NCI-H1417 (cell line): ENCODE measurements around the gene BIK.
"Not testable (repeated sequence)": the region's sequence is repeated elsewhere in the genome, so short reads cannot be mapped to it uniquely, and the experiment has no call there.

ENCODE experiments used
- DNase-seq, 3 experiments: peaks; one replicate each; lab custom pipeline; 2025; lab: John Stamatoyannopoulos, UW

The BIK gene

DNA sequence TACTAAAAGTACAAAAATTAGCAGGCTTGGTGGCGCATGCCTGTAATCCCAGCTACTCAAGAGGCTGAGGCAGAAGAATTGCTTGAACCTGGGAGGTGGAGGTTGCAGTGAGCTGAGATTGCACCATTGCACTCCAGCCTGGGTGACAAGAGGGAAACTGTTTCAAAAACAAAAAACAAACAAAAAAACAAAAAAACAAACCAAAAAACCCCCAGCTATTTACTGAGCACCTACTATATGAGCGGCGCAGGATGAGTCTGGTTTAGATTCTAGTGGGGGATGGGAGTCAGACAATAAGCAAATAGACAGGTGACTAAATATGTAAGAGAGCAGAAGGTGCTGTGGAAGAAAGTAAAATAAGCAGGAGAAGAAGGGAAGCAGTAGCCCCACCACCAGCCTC is 5.6 kb upstream of the BIK start:
- DNase-seq: not testable (repeated sequence)

DNA sequence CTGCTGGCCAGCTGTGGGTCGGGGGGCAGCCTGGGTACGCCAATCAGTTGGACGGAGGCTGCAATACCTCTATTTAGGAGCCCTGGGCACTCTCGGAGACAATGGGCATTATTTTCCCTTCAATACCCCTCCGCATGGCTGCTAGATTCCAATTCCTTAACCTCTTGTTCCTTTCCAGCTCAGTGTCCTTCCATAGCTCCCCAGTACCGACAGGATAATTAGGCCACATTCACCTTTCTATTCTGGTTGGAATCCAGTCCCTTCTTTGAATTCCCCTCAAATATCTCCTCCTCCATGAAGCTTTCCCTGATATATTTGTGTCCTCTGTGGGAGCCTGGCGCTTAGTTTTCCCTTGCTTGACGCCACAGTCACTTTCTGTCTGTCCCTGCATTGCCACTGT is 4.2 kb upstream of the BIK start:
- no peak for DNase-seq

DNA sequence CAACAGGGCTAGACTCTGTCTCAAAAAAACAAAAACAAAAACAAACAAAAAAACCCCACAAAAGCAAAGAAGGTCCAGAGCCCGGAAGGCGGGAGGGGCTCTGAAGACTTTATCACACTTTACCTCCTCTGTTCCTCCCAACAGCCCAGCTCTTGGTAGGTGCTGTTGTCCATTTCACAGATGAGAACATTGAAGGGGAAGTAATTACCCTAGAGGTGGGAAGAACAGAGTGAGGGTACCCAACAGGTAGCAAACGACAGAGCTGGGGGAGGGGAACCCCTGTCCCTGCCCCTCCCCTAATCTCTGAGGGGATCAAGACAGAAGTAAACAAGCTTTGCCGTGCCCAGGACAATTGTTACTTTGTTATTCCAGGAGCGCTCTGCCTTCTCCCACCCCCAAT is 1.0 kb upstream of the BIK start:
- no peak for DNase-seq

DNA sequence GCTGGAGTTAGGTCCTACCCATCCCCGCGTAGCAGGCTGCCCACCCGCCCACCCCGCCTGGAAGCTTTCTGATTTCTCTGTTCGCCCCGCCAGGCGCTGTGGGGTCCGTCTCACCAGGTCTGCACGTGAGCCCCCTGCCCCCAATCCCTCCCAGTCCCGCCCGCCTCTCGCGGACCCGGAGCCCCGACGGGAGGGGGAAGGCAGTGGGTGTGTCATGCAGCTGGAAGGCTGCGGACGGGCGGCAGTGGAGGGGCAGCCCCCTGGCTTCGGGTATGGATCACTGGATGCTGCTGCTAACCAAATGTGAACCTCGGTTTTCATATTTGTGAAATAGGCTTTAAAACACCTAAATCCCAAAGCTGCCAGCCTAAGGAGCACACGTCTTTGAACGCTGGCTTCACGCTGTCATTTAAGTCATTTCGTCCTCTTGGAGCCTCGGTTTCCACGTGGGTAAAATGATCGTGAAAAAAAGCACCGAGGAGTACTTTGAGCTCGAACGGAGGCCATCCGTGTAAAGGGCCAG is 568 bp upstream of the BIK start:
- no peak for DNase-seq

DNA sequence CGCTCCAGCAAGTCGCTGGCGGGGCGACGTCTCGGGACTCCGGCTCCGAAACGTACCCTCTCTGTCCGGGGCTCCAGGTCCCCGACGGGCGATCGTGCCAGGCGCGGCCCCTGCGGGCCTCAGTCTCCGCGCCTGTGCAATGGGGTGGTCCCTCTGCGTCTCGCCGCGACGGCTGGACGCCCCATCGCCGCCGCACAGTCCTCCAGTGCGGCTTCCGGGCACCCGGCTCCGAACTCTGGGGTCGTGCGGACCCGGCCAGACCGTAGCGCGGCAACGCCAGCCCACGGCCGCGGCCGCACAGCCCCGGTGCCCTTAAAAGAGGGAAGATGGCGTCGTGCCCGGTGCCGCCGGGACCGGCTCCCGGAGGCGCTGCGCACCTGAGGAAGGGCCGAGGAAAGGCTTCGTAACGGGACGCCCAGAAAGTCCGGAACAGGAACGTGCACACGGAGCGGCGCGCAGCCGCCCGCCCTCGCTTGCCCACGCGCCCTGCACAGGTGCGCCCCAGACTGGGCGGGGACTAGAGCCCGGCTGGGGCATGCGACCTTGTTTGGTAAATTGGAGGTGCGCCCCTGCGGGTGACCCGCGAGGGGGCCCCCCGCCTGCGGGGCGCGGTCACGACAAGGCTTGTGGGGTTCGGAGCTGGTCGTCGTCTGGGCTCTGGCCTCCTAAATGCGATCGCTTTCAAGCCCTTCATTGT is 525 bp downstream of the BIK start:
- peak; percentile 29 to 36 (median 36) for DNase-seq

DNA sequence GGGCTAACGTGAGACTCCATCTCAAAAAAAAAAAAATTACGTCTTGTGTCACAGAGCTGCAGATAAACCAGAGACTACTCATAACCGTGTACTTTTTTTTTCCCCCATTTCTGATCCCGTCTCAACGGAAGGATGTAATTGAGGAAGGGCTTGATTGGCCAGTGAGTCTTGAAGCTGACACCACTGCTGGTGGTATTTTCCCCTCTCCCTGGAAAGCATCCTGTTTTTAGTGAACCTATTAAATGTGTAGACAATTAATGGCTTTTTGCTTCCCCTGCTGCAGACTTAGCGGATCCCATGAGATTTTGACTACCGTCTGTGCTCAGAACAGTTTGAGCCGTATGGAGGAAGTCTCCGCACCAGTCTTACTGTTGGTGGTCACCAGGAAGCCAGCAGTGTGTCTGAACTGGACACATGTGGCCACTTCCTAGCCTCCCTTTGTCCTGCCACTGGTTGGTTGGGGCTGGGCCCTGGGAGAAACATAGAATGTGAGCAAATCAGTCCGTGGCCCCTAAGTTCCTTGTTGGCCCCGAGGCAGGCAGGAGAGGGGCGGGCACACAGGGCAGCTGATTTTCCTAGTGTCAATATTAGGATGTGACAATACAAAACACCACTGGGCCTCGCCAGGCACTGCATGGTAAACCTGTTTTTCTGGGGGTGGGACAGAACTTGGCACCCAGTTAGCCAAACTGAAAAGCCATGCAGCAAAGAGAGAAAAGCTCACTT is 3.1 kb downstream of the BIK start:
- peak in 2 of 3 experiments; percentile 13 to 32 for DNase-seq

DNA sequence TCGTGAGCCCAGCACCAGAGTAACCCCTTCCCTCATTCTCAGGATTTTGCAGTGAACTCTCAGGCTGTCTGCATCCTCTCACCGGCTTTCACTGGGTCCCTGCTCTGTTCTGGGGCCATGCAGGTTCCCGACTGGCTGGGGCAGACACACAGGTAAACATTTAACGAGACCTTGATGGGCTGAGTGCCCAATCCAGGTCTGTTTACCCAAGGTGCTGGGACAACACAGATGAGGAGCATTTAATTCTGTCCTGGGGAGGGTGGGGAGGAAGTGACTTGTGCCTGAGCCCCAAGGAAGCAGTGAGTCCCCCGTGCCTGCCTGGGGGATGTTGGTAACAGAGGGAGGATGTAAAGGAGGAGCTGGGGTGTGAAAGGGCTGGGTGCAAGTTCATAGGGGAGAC is 4.4 kb downstream of the BIK start:
- DNase-seq: peak in 2 of 3 experiments; percentile 16 to 28

DNA sequence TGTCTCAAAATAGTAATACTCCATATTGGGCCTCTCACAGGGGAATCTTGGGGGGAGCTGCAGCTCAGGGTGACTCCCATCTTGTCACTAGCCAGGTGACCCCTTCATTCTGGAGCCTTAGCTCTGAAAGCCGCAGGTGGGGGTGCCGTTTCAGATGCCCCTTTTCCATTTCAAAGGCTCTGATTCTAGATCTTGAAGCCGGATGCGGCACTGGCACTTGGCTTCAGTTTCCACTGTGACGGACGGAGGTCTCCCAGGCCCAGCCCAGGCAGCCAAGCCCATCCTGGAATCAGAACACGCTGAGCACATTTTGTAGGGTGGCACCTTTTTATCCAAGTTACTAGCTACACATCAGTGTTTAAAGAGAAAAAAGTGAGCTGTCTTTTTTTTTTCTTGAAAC is 6.4 kb downstream of the BIK start:
- DNase-seq: no peak

DNA sequence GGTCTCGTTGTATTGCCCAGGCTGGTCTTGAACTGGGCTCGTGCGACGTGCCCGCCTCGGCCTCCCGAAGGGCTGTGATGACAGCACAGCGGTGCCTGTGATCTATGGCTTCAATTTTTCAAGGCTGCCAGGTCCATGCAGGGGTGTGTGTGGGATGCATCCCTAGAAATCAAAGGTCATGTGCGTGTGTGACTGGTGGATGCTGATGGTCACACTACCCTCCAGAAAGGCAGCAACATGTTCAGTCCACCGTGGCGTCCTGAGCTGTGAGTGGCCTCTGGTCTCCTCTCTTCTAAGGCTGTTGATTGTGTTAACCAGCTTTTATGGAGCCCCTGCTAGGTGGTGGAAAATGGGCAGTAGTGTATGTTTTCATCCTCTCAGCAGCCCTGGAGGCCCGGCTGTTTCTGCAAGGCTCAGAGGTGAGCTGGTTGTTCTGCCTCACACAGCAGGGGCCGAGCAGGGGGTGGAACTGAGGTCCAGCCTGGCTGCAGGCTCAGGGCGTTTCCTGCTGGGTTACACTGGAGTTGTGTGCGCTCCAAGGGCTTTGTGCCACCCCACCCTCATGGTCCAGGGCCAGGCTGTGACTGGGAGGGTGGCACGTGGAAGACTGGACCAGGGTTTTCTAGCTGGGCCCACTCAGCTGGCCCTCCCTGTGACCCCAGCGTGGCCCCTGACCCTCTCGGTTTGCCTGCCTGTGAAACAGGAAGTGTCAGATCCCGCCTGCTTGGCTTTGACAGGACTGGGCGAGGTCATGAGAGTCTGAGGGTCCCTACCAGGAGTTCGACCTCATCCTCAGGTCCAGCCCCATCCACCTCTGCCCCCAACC is 7.7 kb downstream of the BIK start:
- peak in 1 of 3 experiments; percentile 3 for DNase-seq

DNA sequence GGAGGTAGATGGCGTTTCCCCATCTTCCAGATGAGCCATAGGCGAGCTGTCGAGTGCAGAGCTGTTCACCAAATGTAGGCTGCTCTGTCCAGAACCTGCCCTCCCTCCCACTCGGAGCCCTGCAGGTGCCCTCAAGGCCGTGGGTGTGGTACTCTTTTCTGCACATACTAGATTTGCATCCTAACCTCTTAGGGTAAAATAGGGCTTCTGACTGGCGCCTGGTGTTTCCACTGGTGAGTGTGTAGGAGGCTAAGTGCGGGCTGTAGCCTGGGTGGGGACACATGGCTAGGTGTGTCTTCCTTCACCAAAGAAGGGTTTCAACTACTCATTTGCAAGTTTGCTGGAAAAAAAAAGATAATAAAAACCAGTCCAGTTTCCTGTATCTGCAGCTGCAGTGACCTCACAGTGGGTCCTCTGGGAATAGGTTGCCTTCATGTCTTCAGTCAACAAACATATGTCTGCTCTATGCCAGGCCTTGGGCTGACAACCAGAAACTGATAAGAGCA is 8.5 kb downstream of the BIK start:
- DNase-seq: peak in 1 of 3 experiments; percentile 21

DNA sequence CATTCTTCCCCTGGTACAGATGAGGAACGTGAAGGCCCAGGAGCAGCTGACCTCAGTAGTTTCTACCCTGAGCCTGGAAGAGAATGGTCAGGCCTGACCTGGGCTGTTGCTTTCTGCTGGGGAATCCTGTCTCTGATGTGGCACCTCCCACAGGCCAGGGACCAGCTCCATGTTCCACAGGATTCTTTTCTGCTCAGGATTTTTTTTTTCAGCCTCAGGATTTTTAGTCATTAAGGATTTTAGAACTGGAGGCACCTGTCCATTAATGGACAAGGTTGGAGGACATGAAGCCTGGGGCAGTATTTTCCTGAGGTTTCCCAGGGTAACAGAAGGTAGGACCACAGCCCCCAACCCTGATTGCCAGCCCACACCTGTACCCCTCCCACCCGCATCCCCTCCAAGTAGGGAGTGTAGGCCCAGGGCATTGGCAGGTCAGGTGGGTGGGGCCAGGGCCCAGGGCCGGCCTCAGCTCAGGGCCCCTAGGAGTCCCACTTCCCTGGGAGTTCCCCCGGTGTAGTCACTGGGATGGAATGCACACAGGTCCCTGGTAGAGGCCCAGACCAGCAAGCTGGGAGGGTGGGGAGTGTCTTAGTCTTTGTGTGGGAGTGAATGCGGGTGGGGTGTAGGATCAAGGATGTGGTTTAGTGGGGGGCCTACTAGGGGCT is 16.1 kb downstream of the BIK start:
- no peak for DNase-seq

DNA sequence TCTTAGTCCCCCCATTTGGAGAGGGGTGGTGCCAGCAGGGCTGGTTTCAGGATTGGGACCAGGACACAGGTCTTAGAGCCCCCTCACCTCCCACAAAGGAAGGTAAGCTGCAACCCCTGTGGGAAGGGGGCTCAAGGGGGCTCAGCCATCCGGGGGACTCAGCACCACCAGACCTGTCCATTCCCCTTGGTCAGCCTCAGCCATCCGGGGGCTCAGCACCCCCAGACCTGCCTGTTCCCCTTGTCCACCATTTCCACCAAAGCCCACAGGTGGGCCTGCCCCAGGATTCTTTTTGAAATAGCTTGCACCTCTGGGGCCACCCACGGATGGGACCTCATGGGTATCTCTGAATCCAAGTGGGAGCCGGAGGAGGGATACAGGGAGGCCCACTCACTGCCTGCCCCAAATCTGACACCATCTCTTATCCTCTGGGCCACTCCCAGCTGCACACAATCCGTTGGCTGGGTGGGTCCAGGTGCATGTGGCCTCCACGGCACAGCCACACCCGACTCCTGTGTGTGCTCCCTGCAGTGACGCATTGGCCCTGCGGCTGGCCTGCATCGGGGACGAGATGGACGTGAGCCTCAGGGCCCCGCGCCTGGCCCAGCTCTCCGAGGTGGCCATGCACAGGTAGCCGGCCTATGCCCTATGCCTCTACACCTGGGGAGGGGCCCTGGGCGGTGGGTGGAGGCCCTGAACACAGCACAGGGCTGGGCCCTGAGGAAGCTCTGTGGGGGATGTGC is 16.8 kb downstream of the BIK start:
- peak in 1 of 3 experiments; percentile 13 for DNase-seq

DNA sequence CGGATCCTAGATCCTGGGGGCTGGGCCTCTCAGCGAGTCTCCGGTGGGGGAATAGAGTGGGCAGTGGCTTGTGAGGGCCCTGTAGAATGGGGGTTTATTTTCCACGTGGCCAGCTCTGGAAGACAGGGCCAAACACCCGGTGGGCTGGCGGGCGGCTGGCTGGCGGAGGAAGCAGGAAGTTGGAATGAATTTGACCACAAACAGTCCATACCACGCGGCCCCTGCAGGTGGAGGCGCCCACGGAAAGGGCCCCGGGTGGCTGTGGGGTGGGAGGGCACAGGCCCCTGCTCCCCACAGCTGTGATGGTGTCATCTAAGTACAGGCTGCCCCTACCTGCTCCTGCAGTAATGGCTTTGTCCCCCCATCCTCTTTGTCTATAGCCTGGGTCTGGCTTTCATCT is 17.6 kb downstream of the BIK start:
- peak in 1 of 3 experiments; percentile 20 for DNase-seq

DNA sequence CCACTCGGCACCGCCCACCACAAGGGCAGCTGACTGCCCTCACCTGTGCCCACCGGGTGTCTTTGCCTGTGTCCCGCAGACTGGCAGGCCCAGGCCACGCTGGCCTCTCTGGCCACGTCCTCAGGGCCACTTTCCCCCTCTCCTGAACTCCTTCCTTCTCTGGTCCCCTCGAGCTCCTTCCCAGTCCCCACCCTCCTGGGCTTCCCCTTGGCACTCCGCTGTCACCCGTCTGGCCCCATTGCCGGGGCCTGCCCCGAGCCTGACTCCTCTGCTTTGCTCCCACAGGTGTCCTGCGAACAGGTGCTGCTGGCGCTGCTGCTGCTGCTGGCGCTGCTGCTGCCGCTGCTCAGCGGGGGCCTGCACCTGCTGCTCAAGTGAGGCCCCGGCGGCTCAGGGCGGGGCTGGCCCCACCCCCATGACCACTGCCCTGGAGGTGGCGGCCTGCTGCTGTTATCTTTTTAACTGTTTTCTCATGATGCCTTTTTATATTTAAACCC is 18.4 kb downstream of the BIK start:
- peak; percentile 73 to 87 (median 78) for DNase-seq

DNA sequence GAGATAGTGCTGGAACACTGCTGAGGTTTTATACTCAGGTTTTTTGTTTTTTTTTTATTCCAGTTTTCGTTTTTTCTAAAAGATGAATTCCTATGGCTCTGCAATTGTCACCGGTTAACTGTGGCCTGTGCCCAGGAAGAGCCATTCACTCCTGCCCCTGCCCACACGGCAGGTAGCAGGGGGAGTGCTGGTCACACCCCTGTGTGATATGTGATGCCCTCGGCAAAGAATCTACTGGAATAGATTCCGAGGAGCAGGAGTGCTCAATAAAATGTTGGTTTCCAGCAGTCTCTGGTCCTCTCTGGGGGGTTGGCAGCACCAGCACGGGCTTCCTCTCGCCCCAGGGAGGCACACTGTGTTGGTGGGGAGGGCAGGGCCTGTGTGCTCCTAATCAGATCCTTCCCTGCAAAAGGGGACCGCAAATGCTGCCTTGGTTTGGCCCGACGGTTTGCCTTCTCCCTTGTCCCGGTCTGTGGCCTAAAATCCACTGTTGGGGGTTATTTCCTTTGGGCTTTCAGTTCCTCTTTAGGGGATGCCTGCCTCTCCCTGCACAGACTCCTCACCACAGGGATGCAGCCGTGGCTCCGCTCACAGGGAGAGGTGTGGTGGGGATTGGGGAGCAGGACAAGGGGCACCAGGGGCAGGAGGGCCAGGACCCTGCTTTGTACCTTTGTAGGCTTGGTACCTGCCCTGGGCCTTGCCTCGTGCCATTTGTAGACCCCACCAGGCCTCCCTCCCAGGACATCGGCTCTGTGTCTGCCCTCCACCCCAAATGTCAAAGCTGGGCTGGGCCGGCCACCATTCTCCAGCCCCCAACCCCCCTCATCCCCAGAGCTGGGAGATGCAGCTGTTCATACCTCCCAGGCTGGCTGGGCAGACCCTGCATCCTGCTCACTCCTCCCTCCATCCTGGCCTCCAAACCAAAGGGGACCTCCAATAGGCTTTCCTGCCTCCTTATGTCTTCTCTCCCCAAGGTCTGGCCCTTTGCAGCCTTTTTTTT is 19.2 kb downstream of the BIK start:
- peak; percentile 43 to 84 (median 57) for DNase-seq

DNA sequence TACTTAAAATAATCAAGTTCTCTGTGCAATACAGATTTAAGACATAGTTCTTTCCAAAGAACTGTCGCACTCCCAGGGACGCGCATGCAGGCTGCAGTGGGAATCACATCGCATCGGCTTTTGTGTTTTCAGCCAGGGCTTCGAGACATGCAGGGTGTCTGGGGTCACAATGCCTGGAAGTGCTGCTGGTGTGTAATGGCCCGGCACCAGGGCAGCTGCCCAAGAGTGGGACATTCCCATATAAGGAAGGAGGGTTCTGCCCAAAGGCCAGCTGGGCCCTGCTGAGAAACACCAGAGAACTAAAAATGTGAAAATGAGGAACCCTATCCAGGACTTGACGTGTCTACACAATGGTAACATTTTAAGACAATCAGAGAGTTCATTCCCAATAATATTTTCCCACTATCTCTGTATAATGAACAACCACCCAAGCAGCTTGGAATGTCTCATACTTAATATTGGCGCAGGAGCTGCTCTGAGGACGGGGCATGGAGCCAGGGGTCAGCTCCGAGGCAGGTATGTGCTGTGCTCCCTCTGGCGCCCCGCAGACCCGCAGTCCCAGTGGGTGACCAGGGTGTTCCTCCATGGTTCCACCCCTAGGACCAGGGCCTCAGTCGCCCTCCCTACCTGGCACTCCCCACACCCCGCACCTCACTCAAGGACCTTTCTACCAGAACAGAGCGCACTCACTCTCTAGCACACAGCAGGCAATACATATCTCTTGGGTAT is 21.4 kb downstream of the BIK start:
- DNase-seq: no peak

DNA sequence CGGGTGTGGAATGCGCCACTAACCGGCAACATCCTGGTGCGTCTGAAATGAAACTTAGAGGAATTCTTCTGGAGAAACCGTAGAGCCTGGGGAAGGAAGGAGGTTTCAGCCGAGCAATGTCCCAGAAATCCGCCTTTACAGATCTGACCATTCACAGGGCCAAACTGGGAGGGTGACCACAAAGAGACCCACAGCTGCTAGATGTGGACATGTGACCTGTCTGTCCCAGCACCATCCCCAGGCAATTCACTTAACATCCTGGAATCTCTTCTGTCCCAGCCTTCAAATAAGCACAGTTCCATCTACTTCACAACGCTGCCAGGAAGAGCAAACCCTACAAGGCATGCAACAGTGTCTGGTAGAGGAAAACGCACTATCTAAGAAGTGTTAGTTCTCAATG is 22.9 kb downstream of the BIK start:
- DNase-seq: no peak

DNA sequence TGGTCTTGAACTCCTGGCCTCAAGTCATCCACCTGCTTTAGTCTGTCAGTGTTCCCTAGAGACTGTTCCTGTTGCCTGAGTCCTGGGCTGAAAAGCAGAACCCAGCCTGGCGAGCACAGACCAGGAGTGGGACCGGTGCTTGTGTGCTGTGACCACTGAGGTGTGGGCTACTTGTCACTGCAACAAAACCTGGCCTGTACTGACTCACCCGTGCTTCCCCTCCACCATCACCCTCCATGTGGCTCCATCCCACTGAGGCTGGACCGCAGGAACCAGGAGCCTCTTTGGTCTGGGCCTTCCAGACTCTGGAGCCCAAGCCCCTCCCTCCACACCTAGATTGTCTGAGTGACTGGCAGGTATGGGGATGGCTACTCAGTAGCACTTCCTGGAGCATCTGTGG is 24.0 kb downstream of the BIK start:
- no peak for DNase-seq

DNA sequence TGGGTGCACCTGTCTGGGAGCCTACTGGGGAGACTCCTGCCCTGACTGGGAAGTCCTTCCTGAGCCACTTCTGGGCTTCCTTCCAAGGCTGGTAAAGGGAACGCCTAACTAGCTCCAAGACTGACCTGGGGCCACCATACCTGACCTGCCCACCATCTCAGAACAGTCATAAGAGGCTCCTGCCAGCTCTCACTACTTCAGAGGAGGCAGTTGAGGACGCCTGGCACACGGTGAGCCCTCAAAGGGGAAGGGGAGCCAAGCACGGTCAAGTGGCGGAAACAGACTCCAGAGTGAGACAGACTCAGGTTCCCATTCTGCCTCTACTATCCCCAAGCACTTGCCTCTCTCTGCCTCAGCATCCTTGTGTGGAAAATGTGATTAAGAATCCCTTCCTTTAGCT is 25.0 kb downstream of the BIK start:
- DNase-seq: no peak
